UCSD-AML1 (cell line): ENCODE measurements around the gene GATA6.
"Not testable (repeated sequence)": the region's sequence is repeated elsewhere in the genome, so short reads cannot be mapped to it uniquely, and the experiment has no call there.

Experiments used
- DNase-seq: peaks from one replicate; lab custom pipeline; 2025; ENCODE audit not compliant: unreplicated experiment; lab: John Stamatoyannopoulos, UW

The GATA6 gene

GRCh38 chr18:22180722-22181121, 11.3 kb downstream of the GATA6 start:
- DNase-seq, result no peak

- no peak for DNase-seq
These were observed 13.7 kb downstream of the GATA6 start for GRCh38 chr18:22182884-22183697.

- no peak for DNase-seq
These were observed 14.3 kb downstream of the GATA6 start for GRCh38 chr18:22183698-22184170.

GRCh38 chr18:22184573-22184972, 15.2 kb downstream of the GATA6 start:
- not testable (repeated sequence) for DNase-seq

GRCh38 chr18:22185273-22185672, 15.9 kb downstream of the GATA6 start:
- no peak for DNase-seq

GRCh38 chr18:22185771-22186386, 16.5 kb downstream of the GATA6 start:
- no peak for DNase-seq

- no peak for DNase-seq
These were observed 17.1 kb downstream of the GATA6 start for GRCh38 chr18:22186484-22186971.

- DNase-seq, result no peak
These were observed 19.3 kb downstream of the GATA6 start for GRCh38 chr18:22188559-22189267.

GRCh38 chr18:22189449-22190166, 20.2 kb downstream of the GATA6 start:
- DNase-seq, result no peak

- no peak for DNase-seq
These were observed 21.9 kb downstream of the GATA6 start for GRCh38 chr18:22191346-22191695.

- no peak for DNase-seq
These were observed 22.5 kb downstream of the GATA6 start for GRCh38 chr18:22191923-22192322.

- DNase-seq, result no peak
These were observed 24.1 kb downstream of the GATA6 start for GRCh38 chr18:22193466-22193865.

GRCh38 chr18:22194151-22194598, 24.8 kb downstream of the GATA6 start:
- DNase-seq, result no peak

- DNase-seq, result no peak
These were observed 25.7 kb downstream of the GATA6 start for GRCh38 chr18:22195052-22195451.

GRCh38 chr18:22196943-22197342, 27.6 kb downstream of the GATA6 start:
- DNase-seq, result not testable (repeated sequence)

GRCh38 chr18:22197668-22198067, 28.3 kb downstream of the GATA6 start:
- DNase-seq, result no peak

- DNase-seq, result no peak
These were observed 28.8 kb downstream of the GATA6 start for GRCh38 chr18:22198163-22198562.

GRCh38 chr18:22199005-22199404, 29.6 kb downstream of the GATA6 start:
- no peak for DNase-seq

- DNase-seq, result no peak
These were observed 31.3 kb downstream of the GATA6 start for GRCh38 chr18:22200611-22201225.

GRCh38 chr18:22203035-22203434, 33.6 kb downstream of the GATA6 start:
- no peak for DNase-seq
